ENCODE results near the gene SBDS.

The SBDS gene

DNA sequence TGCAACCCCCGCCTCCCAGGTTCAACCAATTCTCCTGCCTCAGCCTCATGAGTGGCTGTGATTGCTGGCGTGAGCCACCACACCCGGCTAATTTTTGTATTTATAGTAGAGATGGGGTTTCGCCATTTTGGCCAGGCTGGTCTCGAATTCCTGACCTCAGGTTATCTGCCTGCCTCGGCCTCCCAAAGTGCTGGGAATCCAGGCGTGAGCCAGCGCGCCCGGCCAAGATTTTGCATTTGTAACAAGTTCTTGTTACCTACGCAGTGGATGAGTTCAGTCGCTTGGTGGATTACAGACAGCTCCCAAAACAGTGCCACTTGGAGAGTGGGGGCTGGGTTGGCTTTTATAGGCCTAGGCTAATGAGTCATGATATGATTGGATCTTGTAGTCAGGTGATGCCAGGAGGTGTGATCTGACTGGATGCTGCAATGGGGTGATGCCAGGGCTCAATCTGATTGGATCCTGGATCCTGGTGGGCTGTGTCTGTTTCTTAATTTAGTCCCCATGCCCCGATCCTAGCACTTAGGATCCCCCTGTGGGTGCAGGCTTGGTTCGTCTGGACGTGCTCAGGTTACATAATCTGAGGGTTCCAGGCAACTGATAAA, 20.3 kb downstream of the SBDS start:
- no peaks in the 10 kb centered on the region for H3K36me3 ChIP-seq (ENCODE audit: control insufficient read depth in 2 of 2, insufficient read depth in 1 of 2, low read length in 2 of 2)
- H3K27ac ChIP-seq (ENCODE audit: extremely low read depth, low read depth, low read length), result no peak overlapping the region
- no peak for TF ChIP-seq ZSCAN16 (tag by site-specific recombination; IDR thresholded peaks at IDR 0.05)
- TF ChIP-seq ZNF621 (tag by site-specific recombination; IDR thresholded peaks at IDR 0.05), result no peak
- no peak for TF ChIP-seq ZNF292 (tag by site-specific recombination; IDR thresholded peaks at IDR 0.05; ENCODE audit: borderline replicate concordance, low read depth)
- no peak for TF ChIP-seq ZNF140 (tag by site-specific recombination; IDR thresholded peaks at IDR 0.05)
- TF ChIP-seq ZNF585B (tag by site-specific recombination; IDR thresholded peaks at IDR 0.05), result no peak
- no peak for TF ChIP-seq ZNF366 (tag by site-specific recombination; conservative IDR thresholded peaks at IDR 0.05)
- TF ChIP-seq ZNF48 (tag by site-specific recombination; IDR thresholded peaks at IDR 0.05), result no peak
- TF ChIP-seq, protein P1, sequence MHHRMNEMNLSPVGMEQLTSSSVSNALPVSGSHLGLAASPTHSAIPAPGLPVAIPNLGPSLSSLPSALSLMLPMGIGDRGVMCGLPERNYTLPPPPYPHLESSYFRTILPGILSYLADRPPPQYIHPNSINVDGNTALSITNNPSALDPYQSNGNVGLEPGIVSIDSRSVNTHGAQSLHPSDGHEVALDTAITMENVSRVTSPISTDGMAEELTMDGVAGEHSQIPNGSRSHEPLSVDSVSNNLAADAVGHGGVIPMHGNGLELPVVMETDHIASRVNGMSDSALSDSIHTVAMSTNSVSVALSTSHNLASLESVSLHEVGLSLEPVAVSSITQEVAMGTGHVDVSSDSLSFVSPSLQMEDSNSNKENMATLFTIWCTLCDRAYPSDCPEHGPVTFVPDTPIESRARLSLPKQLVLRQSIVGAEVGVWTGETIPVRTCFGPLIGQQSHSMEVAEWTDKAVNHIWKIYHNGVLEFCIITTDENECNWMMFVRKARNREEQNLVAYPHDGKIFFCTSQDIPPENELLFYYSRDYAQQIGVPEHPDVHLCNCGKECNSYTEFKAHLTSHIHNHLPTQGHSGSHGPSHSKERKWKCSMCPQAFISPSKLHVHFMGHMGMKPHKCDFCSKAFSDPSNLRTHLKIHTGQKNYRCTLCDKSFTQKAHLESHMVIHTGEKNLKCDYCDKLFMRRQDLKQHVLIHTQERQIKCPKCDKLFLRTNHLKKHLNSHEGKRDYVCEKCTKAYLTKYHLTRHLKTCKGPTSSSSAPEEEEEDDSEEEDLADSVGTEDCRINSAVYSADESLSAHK (tag by site-specific recombination; IDR thresholded peaks at IDR 0.05), result no peak
- TF ChIP-seq, protein P2, sequence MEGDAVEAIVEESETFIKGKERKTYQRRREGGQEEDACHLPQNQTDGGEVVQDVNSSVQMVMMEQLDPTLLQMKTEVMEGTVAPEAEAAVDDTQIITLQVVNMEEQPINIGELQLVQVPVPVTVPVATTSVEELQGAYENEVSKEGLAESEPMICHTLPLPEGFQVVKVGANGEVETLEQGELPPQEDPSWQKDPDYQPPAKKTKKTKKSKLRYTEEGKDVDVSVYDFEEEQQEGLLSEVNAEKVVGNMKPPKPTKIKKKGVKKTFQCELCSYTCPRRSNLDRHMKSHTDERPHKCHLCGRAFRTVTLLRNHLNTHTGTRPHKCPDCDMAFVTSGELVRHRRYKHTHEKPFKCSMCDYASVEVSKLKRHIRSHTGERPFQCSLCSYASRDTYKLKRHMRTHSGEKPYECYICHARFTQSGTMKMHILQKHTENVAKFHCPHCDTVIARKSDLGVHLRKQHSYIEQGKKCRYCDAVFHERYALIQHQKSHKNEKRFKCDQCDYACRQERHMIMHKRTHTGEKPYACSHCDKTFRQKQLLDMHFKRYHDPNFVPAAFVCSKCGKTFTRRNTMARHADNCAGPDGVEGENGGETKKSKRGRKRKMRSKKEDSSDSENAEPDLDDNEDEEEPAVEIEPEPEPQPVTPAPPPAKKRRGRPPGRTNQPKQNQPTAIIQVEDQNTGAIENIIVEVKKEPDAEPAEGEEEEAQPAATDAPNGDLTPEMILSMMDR (tag by site-specific recombination; IDR thresholded peaks at IDR 0.05), result no peak
- no peak for TF ChIP-seq ZNF707 (tag by site-specific recombination; IDR thresholded peaks at IDR 0.05)
- TF ChIP-seq, protein P3, sequence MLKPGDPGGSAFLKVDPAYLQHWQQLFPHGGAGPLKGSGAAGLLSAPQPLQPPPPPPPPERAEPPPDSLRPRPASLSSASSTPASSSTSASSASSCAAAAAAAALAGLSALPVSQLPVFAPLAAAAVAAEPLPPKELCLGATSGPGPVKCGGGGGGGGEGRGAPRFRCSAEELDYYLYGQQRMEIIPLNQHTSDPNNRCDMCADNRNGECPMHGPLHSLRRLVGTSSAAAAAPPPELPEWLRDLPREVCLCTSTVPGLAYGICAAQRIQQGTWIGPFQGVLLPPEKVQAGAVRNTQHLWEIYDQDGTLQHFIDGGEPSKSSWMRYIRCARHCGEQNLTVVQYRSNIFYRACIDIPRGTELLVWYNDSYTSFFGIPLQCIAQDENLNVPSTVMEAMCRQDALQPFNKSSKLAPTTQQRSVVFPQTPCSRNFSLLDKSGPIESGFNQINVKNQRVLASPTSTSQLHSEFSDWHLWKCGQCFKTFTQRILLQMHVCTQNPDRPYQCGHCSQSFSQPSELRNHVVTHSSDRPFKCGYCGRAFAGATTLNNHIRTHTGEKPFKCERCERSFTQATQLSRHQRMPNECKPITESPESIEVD (tag by site-specific recombination; IDR thresholded peaks at IDR 0.05), result no peak
- TF ChIP-seq, protein P4, sequence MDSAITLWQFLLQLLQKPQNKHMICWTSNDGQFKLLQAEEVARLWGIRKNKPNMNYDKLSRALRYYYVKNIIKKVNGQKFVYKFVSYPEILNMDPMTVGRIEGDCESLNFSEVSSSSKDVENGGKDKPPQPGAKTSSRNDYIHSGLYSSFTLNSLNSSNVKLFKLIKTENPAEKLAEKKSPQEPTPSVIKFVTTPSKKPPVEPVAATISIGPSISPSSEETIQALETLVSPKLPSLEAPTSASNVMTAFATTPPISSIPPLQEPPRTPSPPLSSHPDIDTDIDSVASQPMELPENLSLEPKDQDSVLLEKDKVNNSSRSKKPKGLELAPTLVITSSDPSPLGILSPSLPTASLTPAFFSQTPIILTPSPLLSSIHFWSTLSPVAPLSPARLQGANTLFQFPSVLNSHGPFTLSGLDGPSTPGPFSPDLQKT (IDR thresholded peaks at IDR 0.05; ENCODE audit: borderline replicate concordance, low read depth, low read length), result no peak
- no peak for TF ChIP-seq ZNF335 (tag by site-specific recombination; conservative IDR thresholded peaks at IDR 0.05)
- TF ChIP-seq GLIS2 (tag by site-specific recombination; IDR thresholded peaks at IDR 0.05), result no peak
- ChIA-PET POLR2A (no interaction called here), CTCF (no interaction called here)
- H3K4me3 ChIP-seq (ENCODE audit: low read depth, low read length), result no peak overlapping the region
- no peaks in the 10 kb centered on the region for H3K4me1 ChIP-seq (ENCODE audit: control insufficient read depth, insufficient read depth, low read length)
- H3K9me3 ChIP-seq (ENCODE audit: control insufficient read depth, insufficient read depth, low read depth, low read length), result no peaks in the 10 kb centered on the region

DNA sequence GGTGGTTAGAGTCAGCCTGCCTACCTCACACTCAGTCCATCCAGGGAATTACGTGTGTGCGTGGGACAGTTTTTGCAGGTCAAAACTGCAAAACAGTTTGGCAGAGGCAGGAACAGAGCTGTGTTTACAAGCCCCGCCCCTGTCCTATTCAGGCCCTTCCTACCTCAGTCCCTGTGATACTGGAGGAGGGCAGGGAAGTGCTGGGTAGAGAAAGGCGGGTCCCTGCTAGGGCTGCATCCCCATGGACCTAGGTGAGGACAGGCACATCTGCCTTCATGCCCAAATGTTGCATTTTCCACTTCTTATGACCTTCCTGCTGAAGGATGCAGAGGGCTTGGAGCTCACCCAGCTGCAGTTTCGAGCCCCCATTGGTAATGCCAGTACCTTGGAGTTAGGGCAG, 25.1 kb downstream of the SBDS start:
- ChIA-PET POLR2A (no interaction called here), CTCF (no interaction called here)
- no peak overlapping the region for H3K27ac ChIP-seq (ENCODE audit: extremely low read depth, low read depth, low read length)
- H3K4me3 ChIP-seq (ENCODE audit: low read depth, low read length), result no peak overlapping the region
- H3K9me3 ChIP-seq (ENCODE audit: control insufficient read depth, insufficient read depth, low read depth, low read length), result no peaks in the 10 kb centered on the region
- H3K36me3 ChIP-seq (ENCODE audit: control insufficient read depth in 2 of 2, insufficient read depth in 1 of 2, low read length in 2 of 2), result no peaks in the 10 kb centered on the region
- H3K4me1 ChIP-seq (ENCODE audit: control insufficient read depth, insufficient read depth, low read length), result no peaks in the 10 kb centered on the region
- TF ChIP-seq SP3 (tag by site-specific recombination; IDR thresholded peaks at IDR 0.05) (no peak), ZNF837 (tag by site-specific recombination; IDR thresholded peaks at IDR 0.05) (no peak), ZNF623 (tag by site-specific recombination; IDR thresholded peaks at IDR 0.05) (no peak), ZNF175 (tag by site-specific recombination; IDR thresholded peaks at IDR 0.05) (no peak), ZNF324 (tag by site-specific recombination; IDR thresholded peaks at IDR 0.05) (no peak), ZNF335 (tag by site-specific recombination; conservative IDR thresholded peaks at IDR 0.05) (no peak), ZNF423 (tag by site-specific recombination; IDR thresholded peaks at IDR 0.05) (no peak), SP2 (tag by site-specific recombination; IDR thresholded peaks at IDR 0.05) (no peak), ZNF585B (tag by site-specific recombination; IDR thresholded peaks at IDR 0.05) (no peak)
- TF ChIP-seq, protein P5, sequence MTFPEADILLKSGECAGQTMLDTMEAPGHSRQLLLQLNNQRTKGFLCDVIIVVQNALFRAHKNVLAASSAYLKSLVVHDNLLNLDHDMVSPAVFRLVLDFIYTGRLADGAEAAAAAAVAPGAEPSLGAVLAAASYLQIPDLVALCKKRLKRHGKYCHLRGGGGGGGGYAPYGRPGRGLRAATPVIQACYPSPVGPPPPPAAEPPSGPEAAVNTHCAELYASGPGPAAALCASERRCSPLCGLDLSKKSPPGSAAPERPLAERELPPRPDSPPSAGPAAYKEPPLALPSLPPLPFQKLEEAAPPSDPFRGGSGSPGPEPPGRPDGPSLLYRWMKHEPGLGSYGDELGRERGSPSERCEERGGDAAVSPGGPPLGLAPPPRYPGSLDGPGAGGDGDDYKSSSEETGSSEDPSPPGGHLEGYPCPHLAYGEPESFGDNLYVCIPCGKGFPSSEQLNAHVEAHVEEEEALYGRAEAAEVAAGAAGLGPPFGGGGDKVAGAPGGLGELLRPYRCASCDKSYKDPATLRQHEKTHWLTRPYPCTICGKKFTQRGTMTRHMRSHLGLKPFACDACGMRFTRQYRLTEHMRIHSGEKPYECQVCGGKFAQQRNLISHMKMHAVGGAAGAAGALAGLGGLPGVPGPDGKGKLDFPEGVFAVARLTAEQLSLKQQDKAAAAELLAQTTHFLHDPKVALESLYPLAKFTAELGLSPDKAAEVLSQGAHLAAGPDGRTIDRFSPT (tag by site-specific recombination; IDR thresholded peaks at IDR 0.05), result no peak
- TF ChIP-seq, protein P6, sequence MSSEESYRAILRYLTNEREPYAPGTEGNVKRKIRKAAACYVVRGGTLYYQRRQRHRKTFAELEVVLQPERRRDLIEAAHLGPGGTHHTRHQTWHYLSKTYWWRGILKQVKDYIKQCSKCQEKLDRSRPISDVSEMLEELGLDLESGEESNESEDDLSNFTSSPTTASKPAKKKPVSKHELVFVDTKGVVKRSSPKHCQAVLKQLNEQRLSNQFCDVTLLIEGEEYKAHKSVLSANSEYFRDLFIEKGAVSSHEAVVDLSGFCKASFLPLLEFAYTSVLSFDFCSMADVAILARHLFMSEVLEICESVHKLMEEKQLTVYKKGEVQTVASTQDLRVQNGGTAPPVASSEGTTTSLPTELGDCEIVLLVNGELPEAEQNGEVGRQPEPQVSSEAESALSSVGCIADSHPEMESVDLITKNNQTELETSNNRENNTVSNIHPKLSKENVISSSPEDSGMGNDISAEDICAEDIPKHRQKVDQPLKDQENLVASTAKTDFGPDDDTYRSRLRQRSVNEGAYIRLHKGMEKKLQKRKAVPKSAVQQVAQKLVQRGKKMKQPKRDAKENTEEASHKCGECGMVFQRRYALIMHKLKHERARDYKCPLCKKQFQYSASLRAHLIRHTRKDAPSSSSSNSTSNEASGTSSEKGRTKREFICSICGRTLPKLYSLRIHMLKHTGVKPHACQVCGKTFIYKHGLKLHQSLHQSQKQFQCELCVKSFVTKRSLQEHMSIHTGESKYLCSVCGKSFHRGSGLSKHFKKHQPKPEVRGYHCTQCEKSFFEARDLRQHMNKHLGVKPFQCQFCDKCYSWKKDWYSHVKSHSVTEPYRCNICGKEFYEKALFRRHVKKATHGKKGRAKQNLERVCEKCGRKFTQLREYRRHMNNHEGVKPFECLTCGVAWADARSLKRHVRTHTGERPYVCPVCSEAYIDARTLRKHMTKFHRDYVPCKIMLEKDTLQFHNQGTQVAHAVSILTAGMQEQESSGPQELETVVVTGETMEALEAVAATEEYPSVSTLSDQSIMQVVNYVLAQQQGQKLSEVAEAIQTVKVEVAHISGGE (tag by site-specific recombination; conservative IDR thresholded peaks at IDR 0.05; ENCODE audit: low read depth), result no peak

All from HEK293 (cell line).